Ectodermal cell (in vitro differentiated cells): ENCODE measurements around the gene MRPS16. TPM values are rescaled to one million over a fixed set of nuclear protein-coding genes. Genes with fewer than 3 reads are reported as not detected.
A peak's percentile ranks its signal among the peaks of the same experiment; 100 is the strongest.

Experiments used
- H3K27ac ChIP-seq: 2 replicates; pipeline ENCODE4 v1.7.0; 2013; ENCODE audit warnings: mild to moderate bottlenecking, low read depth, low read length; ENCODE audit not compliant: insufficient read depth, poor library complexity, severe bottlenecking
- H3K27me3 ChIP-seq: 2 replicates; pipeline ENCODE4 v1.7.0; 2013; ENCODE audit warnings: mild to moderate bottlenecking, low read length; ENCODE audit not compliant: insufficient read depth, control insufficient read depth, poor library complexity, severe bottlenecking
- H3K36me3 ChIP-seq: one replicate; pipeline ENCODE4 v1.7.0; 2013; ENCODE audit warnings: low read length; ENCODE audit not compliant: control insufficient read depth, insufficient read depth
- H3K4me1 ChIP-seq: one replicate; pipeline ENCODE4 v1.7.0; 2013; ENCODE audit warnings: low read length; ENCODE audit not compliant: control insufficient read depth, insufficient read depth
- H3K4me3 ChIP-seq: 2 replicates; pipeline ENCODE4 v1.7.0; 2013; ENCODE audit warnings: low read depth, low read length, control low read depth; ENCODE audit not compliant: insufficient read depth
- H3K9me3 ChIP-seq: 2 replicates; pipeline ENCODE4 v1.7.0; 2013; ENCODE audit warnings: mild to moderate bottlenecking, low read length, moderate library complexity; ENCODE audit not compliant: control insufficient read depth
- WGBS, 2 experiments: methylation state at CpG; one replicate each; pipeline ENCODE4 v1.1.7; 2013; ENCODE audit warnings: missing lambda C conversion rate in 2 of 2; 5-methylcytosine and 5-hydroxymethylcytosine counted together
- polyA plus RNA-seq, 4 experiments: library from polyadenylated mRNA; stranded (reverse); fragments of 50-300 nt; gene quantifications; one replicate each; pipeline ENCODE4 v1.2.3, GENCODE V29; 2013

Gene MRPS16
- 102 TPM for polyA plus RNA-seq (2013, experiment 1 of 4)
- polyA plus RNA-seq (2013, experiment 2 of 4), result 101 TPM
- polyA plus RNA-seq (2013, experiment 3 of 4), result 88.2 TPM
- 104 TPM for polyA plus RNA-seq (2013, experiment 4 of 4)

DNA sequence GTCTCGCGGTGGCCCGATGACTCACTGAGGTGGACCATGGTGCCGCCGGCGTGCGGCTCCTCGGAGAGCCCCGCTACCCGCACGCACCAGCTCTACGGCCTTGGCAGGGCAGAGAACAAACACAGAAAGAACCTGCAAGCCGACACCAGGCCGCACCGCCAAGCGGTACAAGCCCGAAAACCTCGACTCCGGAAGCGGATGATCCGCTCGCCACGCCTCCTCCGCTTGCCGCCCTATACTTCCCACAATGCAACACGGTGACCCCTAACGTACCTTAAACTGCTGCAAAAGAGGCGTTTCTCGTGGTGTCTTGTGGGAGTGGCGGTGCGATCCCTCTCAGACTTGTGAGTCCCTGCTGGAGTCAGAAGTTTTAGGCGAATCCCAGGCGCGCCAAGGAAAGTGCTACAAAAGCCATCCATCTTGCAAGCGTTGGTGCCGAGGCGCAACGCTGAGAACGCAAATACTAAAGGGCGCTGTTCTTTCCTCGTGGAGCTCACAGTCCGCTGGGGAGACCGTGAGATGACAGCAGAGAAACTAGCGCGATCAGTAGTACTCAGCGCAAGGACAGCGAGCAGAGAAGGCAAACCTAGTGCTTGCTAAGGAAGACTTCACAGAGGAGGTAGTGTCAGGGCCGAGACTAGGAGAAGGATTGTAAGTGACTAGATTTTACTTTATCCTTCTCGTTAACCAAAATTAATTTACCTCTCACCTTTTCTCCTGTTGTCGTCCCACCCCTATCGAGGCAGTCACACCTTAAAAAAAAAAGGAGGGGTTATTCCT, at the start of gene MRPS16:
Gene MRPS16 (minus strand): TSS at position 200 of the 780 bp plus-strand sequence. CDS start 162 bp downstream, at position 38.
- Histone ChIP-seq H3K9me3 (no peaks in the 10 kb centered on the region), H3K36me3 (peaks cover 12% of the 10 kb centered on the region), H3K27me3 (no peaks in the 10 kb centered on the region), H3K4me3 (peak within 1 kb of the TSS; percentile 57), H3K27ac (peak within 1 kb of the TSS; percentile 88), H3K4me1 (peaks cover 7% of the 10 kb centered on the region)
- WGBS, 2 experiments, result 0% methylated on average over 48 to 51 of the region's 51 CpGs

GRCh38 chr10:73296946-73297345, 44.5 kb upstream of the MRPS16 start:
- Histone ChIP-seq H3K9me3 (no peaks in the 10 kb centered on the region), H3K27ac (no peak overlapping the region), H3K36me3 (no peaks in the 10 kb centered on the region), H3K27me3 (peaks cover 3% of the 10 kb centered on the region), H3K4me1 (no peaks in the 10 kb centered on the region), H3K4me3 (no peak overlapping the region)
- 81 to 94% methylated on average over 3 of the region's 3 CpGs for WGBS, 2 experiments

DNA sequence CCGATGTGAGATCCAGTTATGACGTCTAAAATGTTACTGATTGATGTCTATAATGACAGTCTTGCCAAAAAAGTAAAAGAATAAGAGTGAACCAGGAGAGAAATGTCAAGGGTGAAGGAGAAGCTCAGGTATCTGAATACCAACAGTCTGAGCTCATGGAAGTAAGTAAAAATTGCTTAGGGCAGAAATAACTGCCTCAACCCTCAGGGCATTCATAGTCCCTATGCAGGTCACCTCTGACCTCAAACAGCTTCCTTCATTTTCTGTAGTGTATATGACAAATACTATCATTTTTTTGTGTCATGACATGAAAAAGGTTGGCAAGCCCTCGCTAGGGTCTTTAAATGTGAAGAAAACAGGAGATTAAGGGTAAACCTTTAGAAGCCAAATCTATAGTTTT, 41.0 kb upstream of the MRPS16 start:
- WGBS, 2 experiments, result 82 to 84% methylated on average over 3 of the region's 3 CpGs

DNA sequence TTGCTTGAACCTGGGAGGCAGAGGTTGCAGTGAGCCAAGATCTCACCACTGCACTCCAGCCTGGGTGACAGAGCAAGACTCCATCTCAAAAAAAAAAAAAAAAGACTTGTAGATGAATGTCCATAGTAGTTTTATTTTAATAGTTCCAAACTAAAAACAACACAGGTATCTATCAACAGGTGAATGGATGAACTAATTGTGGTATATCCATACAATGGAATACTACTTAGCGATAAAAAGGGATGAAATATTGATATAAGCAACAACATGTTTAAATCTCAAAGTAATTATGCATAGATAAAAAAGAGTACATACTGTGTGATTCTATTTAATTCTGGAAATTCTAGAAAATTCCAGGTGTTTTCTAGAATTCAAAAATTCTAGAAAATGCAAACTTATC, 37.5 kb upstream of the MRPS16 start:
- Histone ChIP-seq H3K27ac (no peak overlapping the region), H3K9me3 (no peaks in the 10 kb centered on the region), H3K4me3 (no peak overlapping the region), H3K27me3 (no peaks in the 10 kb centered on the region), H3K36me3 (no peaks in the 10 kb centered on the region), H3K4me1 (no peaks in the 10 kb centered on the region)
- 100% methylated on average over 1 of the region's 1 CpG; no CpG with 5 or more reads in 1 of the 2 experiments for WGBS, 2 experiments

More for the DNA sequence above, 41.0 kb upstream of the MRPS16 start:
- H3K27ac ChIP-seq, result no peak overlapping the region
- H3K27me3 ChIP-seq, result peaks cover 3% of the 10 kb centered on the region
- H3K36me3 ChIP-seq, result no peaks in the 10 kb centered on the region
- H3K4me3 ChIP-seq, result no peak overlapping the region
- no peaks in the 10 kb centered on the region for H3K9me3 ChIP-seq
- H3K4me1 ChIP-seq, result no peaks in the 10 kb centered on the region

DNA sequence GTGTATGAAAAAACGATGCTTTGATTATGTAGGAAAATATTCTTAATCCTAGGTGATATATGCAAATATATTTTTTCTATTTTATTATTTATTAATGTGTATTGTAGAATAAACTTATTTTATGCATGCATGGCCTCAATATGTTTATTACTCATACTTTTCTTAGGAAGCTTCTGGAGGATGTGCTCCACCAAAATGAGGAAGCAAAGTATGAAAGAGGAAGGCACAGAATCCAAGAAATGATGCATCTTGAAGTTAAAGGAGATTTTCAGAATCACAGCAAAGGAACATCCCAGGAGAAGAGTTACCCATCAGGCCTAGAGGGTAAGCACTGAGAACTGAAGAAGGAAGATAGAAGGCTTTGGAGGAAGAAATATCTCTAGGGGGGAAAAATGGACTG, 35.0 kb upstream of the MRPS16 start:
- no peaks in the 10 kb centered on the region for H3K36me3 ChIP-seq
- no peaks in the 10 kb centered on the region for H3K4me1 ChIP-seq
- H3K27ac ChIP-seq, result no peak overlapping the region
- H3K9me3 ChIP-seq, result no peaks in the 10 kb centered on the region
- no peaks in the 10 kb centered on the region for H3K27me3 ChIP-seq
- no peak overlapping the region for H3K4me3 ChIP-seq
- 100% methylated on average over 1 of the region's 1 CpG; no CpG with 5 or more reads in 1 of the 2 experiments for WGBS, 2 experiments

- 86 to 98% methylated on average over 3 of the region's 3 CpGs for WGBS, 2 experiments
Observed at GRCh38 chr10:73281097-73281496, 28.7 kb upstream of the MRPS16 start.

GRCh38 chr10:73264423-73264822, 12.0 kb upstream of the MRPS16 start:
- 81 to 93% methylated on average over 2 of the region's 2 CpGs for WGBS, 2 experiments
- Histone ChIP-seq H3K9me3 (no peaks in the 10 kb centered on the region), H3K4me1 (no peaks in the 10 kb centered on the region), H3K36me3 (no peaks in the 10 kb centered on the region), H3K4me3 (no peak overlapping the region), H3K27me3 (no peaks in the 10 kb centered on the region), H3K27ac (no peak overlapping the region)

More at GRCh38 chr10:73281097-73281496, 28.7 kb upstream of the MRPS16 start:
- Histone ChIP-seq H3K27me3 (no peaks in the 10 kb centered on the region), H3K36me3 (no peaks in the 10 kb centered on the region), H3K9me3 (no peaks in the 10 kb centered on the region), H3K4me3 (no peak overlapping the region), H3K27ac (no peak overlapping the region), H3K4me1 (no peaks in the 10 kb centered on the region)

- Histone ChIP-seq H3K9me3 (no peaks in the 10 kb centered on the region), H3K27me3 (no peaks in the 10 kb centered on the region), H3K27ac (no peak overlapping the region), H3K4me1 (no peaks in the 10 kb centered on the region), H3K36me3 (no peaks in the 10 kb centered on the region), H3K4me3 (no peak overlapping the region)
- 21 to 64% methylated on average over 1 of the region's 1 CpG for WGBS, 2 experiments
Observed at GRCh38 chr10:73263693-73264347, 11.4 kb upstream of the MRPS16 start.

DNA sequence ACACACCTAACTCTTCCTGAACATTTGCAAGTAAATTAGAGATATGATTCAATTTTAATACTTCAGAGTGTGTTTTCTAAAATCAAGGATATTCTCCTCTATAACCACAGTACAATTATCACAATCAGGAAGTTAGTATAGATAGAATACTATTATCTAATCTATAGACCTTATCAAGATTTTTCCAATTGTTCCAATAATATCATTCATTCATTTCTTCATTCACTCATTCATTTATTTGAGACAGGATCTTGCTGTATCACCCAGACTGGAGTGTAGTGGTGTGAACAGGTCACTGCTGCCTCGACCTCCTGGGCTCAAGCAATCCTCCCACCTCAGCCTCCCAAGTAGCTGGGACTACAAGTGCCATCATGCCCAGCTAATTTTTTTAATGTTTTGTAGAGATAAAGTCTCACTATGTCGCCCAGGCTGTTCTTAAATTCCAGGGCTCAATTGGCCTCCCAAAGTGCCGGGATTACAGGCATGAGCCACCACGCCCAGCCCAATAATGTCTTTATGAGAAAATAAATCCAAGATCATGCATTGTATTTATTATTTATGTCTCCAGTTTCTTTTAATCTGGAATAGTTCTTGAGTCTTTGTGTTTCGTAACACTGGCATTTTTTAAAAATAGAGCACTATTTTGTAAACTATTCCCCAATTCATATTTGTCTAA, 10.6 kb upstream of the MRPS16 start:
- Histone ChIP-seq H3K27me3 (no peaks in the 10 kb centered on the region), H3K4me3 (no peak overlapping the region), H3K36me3 (no peaks in the 10 kb centered on the region), H3K4me1 (no peaks in the 10 kb centered on the region), H3K9me3 (no peaks in the 10 kb centered on the region), H3K27ac (no peak overlapping the region)
- 74 to 75% methylated on average over 5 of the region's 5 CpGs for WGBS, 2 experiments
